Measurements from ENCODE around the gene ZNF595.
"Not testable (repeated sequence)": the region's sequence is repeated elsewhere in the genome, so short reads cannot be mapped to it uniquely, and the experiment has no call there.

ZNF595 gene

DNA sequence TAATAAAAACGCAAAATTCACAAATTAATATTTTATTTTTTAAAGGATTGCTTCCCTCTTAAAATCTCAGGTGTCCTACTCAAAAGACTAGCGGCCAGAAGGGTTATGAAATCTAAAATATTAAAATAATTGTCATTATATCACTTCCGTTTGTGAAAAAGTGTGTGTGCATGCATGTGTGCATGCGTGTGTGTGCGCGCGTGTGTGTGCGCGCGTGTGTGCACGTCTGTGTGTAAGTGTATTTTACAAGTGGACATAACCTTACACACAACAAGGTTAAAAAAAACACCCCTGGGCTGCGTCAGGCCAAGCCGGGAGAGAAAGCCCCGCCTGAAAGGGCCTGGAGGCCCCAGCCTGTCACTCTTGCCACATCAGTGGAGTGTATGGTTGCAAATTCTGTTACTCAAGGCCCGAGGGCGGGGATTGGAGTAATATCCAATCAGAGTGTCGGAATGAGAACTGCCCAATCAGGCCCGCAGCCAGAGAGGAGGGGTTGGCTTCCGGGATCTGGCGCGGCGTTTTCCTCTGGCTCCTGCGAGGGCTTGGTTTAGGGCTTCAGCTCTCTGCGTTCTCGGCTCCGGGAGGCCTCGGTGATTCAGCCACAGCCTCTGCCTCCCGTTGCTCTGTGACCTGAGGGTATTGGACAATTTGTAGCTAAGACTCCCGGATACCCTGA is at the start of gene ZNF595:
TSS of gene ZNF595 (plus strand) at position 518 of the 676 bp plus-strand sequence. CDS start 168 bp downstream, outside the sequence.
- not testable (repeated sequence) for DNase-seq

DNA sequence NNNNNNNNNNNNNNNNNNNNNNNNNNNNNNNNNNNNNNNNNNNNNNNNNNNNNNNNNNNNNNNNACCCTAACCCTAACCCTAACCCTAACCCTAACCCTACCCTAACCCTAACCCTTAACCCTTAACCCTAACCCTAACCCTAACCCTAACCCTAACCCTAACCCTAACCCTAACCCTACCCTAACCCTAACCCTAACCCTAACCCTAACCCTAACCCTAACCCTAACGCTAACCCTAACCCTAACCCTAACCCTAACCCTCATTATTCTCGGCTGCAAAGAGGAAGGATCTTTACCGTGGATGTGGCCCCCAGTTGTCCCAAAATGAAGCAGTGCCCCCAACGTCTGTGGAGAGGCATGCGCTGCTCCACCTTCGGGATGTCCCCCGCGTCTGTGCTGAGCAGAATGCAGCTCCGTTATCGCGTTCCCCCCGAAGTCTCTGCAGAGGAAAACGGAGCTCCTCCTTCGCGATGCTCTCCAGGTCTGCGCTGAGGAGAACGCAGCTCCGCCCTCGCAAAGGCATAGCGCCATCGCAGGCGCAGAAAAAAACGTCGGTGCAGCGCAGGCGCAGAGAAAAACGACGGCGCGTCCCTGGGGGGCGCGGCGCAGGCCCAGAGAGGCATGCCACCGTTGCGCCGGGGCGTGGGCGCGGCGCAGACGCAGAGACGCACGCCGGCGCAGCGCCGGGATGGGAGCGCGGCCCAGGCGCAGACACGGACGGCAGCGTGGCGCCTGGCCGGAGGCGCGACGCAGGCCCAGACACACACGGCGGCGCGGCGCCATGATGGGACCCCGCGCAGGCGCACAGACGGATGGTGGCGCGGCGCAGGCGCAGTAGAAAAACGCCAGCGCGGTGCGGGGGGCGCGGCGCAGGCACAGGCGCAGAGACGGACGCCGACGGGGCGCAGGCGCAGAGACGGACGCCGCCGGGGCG is 42.9 kb upstream of the ZNF595 start:
- not testable (repeated sequence) for DNase-seq

DNA sequence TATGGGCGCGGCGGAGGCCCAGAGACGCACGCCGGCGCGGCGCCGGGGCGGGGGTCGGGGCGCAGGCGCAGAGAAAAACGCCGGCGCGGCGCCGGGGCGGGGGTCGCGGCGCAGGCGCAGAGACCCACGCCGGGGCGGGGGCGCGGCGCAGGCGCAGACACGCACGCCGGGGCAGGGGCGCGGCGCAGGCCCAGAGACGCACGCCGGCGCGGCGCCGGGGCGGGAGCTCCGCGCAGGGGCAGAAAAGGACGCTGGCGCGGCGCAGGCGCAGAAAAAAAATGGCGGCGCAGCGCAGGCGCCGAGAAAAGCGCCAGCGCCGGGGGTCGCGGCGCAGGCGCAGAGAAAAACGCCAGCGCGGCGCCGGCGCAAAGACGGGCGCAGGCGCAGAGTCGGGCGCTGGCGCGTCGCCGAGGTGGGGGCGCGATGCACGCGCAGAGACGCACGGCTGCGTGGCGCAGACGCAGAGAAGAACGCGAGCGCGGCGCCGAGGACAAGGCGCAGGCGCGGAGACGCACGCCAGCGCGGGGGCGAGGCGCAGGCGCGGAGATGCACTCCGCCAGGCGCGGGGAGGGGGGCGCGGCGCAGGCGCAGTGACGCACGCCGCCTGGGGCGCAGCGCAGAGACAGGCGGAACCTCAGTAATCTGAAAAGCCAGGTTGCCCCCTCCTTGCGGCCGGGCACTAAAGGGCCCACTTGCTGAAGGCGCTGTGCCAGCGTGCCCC is 41.9 kb upstream of the ZNF595 start:
- not testable (repeated sequence) for DNase-seq

DNA sequence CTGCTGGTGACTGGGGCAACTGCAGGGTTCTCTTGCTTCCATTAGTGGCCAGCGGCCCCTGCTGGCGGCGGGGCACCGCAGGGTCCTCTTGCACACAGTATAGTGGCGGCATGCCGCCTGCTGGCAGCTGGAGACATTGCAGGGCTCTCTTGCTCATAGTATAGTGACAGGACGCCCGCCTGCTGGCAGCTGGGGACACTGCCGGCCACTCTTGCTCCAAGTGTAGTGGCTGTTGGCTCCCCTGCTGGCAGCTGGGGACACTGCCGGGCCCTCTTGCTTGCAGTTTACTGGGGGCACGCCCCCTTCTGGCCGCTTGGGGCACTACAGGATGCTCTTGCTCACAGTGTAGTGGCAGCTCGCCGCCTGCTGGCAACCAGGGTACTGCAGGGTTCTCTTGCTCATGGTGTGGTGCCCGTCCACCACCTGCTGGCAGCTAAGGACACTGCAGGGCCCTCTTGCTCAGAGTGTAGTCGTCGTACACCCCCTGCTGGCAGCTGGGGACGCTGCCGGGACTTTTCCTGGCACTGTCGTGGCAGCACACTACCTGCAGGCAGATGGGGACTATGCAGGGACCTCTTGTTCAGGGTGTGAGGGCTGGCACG is 41.2 kb upstream of the ZNF595 start:
- not testable (repeated sequence) for DNase-seq

DNA sequence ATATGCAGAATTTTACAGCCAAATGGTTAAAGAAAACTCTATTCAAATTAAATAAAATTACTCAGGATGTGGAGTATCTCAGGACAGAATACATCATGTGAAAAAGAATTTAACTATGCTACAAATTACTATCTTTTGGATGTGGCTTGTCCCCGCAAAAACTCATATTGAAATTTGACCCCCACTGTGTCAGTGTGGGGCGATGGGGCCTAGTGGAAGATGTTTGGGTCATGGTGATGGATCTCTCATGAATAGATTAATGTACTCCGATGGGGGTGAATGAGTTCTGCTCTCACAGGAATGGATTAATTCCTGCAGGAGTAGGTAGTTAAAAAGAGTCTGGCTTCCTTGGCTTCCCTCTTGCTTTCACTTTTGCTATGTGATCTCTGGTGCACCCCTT is 35.0 kb upstream of the ZNF595 start:
- not testable (repeated sequence) for DNase-seq

DNA sequence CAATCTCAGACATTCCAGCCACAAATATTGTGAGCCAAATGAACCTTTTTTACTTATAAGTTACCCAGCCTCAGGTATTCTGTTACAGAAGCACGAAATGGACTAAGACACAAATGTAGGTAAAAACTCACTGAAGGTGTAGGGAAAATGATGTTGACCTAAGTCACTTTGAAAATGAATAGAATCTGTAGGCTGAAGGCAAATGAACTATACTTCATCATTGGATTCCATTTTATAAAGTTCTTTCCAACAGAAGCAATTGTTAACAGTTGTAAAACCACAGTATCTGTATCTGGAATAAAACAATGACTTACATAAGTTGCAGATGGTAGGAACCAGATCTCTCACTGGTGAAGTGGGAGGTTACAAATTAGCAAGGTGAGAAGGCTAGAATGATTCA is 34.5 kb upstream of the ZNF595 start:
- not testable (repeated sequence) for DNase-seq

DNA sequence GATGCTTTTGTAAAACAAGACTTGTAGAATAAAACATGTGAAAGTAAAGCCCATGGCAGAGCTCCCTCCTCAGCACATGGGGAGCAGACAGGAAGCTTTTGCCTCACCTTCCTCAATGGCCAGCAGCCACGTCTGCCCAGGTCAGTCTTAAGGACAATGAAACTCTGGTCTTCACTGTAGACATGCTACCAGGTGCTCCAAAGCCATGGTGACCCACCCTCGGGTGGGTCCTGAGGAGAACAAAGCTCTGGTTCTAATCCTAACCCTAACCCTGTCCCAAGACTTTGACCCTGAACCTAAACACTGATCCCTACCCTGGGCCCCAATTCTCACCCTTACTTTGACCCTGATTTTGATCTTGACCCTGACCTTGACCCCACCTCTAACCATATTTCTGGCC is 30.2 kb upstream of the ZNF595 start:
- not testable (repeated sequence) for DNase-seq

DNA sequence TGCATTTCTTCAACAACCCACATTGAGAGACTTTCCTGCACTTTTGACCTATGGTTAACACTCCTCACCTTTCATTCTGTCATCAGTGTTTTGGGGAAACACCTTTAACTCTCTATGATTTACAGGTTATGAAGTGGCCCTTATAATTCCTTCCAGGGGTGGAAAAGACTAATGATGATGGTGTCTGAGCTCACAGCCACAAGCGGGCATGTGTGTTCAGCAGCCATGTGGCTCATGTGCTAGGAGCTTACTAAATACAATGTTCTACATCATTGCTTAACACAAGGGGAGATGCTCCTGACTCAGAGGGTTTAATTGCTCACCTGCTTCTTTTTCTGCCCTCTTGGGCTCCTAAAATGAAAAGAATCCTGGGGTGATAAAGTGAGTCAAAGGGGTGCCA is 28.8 kb upstream of the ZNF595 start:
- DNase-seq, result not testable (repeated sequence)

DNA sequence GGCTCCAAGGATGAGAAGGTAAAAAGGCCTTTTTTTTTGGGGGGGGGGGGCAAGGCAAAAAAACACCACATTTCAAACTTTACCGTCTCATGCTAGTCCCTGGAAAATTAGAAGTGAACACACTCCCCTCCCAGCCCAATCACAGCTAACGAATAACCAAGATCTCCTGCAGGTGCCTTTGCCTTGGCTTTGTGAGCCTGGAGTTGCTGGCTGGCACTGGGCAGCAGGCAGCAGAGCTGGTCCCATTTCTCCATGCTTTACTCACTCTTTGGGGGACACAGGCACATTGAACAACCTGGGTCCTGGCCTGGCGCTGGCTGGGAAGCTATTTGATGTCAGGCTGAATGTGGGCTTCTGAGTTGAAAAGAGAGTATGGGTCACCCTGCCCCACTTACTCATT is 25.6 kb upstream of the ZNF595 start:
- DNase-seq, result not testable (repeated sequence)

DNA sequence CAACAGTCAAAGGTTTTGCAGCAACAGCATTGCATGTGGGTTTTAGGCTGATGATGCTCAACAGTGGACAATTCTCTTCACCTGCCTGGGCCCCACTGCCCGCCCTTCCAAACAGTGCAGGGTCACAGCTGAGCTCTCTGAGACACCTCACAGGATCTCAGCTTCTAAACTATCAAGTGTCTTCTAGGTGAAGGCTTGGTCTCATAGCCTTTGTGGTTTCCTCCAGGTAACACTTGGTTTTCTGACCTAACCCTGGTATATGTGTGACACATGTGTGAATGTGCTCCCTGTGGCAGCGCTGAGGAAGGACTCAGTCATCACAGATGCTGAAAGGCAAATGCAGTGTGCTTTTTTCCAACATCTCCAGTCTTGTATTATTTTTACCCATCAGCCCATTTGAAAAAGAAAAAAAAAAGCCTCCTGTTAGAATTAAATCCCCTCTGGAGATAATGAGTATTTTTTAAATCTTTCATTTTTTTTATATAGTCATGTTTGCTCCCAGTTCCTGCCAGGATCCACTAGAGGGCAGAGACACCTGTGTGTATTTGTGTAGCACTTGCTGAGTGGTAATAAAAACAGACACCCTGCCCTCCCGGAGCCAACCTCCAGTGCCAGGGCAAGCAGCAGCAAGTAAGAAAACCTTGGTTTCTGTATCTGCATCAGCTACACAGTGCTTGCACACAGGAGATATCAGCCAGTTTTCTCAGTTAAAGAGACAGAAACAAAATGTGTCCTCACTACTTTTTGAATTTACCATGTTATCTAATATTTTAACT is 24.2 kb upstream of the ZNF595 start:
- DNase-seq, result not testable (repeated sequence)

DNA sequence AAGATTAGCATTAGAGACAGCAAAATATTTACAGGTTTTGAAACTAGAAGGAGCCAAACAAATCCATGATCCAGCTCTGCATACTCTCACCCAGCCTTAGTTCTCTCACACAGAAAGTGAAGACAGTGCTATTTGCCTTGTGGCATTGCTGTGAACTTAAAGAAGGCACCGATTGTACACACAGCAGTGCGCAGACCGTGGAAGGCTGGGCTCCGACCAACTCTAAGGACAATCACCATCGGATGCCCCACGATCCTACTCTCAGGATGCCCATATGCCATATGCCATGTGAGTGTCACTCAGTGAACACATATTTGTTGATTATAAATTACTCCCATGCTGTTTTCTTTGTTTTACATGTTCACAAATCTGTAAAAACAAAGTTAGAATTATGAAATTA is 19.8 kb upstream of the ZNF595 start:
- DNase-seq, result not testable (repeated sequence)

DNA sequence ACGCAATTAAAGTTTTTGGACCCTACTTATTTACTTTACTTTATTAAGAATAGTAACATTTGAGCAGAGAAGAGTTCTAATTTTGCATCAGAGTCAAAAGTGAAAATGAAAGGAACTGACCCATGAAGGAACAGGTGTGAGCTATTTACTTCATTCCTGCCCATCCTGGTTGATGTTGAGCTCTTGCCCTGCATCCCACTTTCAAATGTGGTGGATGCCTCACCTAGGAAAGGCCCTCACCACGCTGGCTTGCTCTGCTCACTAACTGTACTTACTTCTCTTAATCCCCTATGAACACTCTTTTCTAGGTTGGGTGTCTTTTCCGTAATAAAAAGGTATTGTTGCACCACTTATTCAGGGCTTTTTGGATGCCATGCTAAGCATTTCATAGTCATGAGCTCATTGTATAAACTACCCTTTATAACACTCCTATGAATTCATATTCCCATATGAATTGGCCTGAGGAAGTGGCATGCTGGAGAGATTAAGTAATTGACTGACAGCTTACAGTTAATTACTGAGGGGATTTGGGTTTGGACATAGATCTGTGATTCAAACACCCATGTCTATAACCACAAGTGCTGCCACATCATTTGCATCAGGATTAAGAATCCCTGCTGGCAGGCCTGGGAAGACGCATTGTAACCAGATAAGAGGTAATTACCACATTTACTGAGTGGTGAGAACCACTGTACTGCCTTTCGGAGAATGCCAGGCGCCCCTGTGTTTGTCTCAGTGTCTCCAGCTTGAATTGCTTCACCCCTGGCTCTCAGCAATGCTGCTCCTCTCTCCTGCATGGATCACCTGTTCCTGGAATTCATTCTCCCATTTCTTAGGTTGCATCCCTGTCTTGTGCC is 16.3 kb upstream of the ZNF595 start:
- not testable (repeated sequence) for DNase-seq

DNA sequence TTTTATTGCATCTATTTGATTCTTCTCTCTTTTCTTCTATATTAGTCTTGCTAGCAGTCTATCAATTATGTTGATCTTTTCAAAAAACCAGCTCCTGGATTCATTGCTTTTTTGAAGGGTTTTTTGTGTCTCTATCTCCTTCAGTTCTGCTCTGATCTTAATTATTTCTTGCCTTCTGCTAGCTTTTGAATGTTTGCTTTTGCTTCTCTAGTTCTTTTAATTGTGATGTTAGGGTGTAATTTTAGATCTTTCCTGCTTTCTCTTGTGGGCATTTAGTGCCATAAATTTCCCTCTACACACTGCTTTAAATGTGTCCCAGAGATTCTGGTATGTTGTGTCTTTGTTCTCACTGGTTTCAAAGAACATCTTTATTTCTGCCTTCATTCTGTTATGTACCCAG is 14.9 kb upstream of the ZNF595 start:
- DNase-seq, result not testable (repeated sequence)

DNA sequence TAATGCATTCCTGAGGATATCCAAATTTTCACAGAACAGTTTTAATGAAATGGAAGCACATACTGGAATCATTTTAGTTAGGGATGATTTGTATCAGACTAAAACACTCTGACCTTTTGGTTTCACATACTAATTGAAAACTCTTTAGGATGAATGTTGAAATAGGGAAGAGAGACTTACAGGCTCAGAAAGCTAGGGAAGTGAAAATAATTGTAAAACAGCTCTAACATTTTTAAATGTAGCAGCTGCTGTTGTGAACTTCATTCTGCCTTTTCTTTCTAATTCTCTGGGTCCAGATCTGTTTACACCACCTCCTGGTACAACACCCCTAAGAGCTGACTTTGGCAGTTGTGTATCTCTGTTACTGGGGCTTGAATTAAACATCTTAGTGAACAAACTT is 9.7 kb upstream of the ZNF595 start:
- DNase-seq, result not testable (repeated sequence)

DNA sequence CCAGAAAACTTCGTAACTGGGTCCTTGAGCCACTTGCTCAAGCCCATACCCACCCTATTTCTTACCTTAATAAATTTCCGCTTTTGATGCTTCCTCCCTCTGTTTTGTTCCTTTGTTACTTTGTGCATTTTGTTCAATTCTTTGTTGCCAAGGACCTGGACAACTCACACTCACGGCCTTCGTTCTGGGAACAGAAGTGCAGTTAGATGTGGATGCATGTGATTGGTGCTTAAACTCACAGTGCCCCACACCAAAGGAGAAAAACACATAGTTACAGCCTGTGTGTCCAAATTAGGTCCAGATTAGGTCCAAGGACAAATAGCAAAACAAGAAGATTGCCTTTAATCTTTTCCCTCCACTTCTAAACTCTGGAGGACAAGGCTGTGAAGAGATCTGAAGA is 1.9 kb upstream of the ZNF595 start:
- DNase-seq, result not testable (repeated sequence)

DNA sequence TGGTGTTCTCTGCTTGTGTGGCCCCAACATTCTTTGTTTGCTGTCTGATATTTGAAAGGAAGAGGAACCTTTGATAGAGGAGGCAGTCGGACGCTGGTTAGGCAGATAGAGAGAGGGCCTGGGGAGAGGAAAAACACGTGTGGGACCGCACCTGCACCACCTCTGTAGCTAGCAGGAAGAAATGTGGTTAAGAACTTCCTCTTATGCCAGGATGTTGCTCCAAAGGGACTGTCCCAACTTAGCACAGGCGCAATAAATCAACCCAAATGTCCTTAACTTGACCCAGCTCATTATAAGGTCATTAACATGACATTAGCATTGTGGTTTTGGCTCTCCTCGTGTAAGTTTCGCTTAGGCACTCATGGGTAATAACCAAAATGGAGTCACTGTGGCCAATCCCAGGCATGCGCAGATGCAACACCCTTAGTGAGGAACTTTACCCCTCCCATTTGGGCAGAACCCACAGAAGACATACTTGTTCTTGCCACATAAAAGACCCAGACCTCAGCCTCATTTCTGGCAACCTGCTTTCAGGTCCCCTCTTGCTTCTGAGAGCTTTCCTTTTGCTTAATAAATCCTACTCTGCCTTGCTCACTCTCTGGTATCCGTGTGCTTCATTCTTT is 1.4 kb upstream of the ZNF595 start:
- DNase-seq, result not testable (repeated sequence)

DNA sequence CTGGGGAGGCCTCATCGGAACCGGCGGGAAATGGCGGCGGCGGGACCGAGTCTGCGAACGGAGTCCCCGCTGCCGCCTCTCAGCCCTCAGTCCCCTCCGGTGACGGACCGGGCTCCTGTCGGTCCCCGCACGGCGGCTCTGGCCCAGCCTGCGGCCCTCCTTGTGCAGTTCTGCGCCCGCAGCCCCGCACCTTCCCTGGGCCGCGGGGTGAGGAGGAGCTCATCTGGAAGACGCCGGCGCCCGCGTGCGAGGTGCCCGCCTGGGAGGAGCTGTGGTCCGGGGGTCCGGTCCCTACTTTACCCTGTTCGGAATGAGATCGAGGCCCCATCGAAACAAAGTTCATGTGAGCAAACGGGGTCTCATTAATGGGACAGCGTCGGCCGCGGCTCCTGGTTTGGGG is 400 bp downstream of the ZNF595 start:
- DNase-seq, result not testable (repeated sequence)

DNA sequence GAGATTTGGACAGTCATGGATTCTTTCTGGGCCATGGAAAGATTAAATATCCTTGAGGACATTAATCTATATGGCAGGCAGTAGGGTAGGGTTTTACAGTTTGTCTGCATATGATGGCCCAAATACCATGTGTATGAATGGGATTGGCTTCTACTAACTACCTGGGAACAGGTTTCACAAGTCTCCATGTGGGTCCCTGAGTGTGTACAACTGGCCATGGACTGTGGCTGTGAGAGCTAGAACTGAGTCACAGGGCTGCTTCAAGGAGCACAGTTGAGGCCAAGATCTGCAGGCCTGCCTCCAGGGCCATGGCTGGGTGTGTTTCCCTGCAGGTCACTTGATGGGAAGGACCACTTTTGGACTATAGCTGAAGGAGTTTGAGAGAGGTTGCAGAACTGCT is 11.6 kb downstream of the ZNF595 start:
- DNase-seq, result not testable (repeated sequence)

DNA sequence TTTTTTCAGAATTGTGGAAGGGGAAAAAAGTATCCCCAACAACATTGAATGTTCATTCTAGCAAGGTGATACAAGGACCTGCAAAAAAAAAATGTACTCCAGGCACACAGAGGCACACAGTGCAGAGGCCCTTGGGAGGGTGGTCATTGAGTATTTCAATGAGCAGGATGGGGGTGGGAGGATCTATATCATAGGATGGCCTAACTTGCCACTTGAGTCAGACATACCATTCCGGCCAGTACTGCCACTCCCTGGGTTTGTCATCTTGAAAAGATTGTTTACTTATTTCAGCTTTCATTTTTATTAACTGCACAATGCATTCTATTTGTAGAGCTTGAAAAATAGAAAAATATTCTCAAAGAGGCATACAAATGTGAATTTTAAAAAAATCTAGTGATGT is 18.7 kb downstream of the ZNF595 start:
- DNase-seq, result no peak

DNA sequence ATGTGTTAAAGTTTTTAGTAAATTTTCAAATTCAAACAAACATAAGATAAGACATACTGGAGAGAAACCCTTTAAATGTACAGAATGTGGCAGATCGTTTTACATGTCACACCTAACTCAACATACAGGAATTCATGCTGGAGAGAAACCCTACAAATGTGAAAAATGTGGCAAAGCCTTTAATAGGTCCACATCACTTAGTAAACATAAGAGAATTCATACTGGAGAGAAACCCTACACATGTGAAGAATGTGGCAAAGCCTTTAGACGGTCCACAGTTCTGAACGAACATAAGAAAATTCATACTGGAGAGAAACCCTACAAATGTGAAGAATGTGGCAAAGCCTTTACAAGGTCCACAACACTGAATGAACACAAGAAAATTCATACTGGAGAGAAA is 32.8 kb downstream of the ZNF595 start:
- no peak for DNase-seq

Measured in NCI-H187 treated with DMSO at 0.1 percent for 48 hours (cell line).